ENCODE results near the gene CCDC88A.

DNA sequence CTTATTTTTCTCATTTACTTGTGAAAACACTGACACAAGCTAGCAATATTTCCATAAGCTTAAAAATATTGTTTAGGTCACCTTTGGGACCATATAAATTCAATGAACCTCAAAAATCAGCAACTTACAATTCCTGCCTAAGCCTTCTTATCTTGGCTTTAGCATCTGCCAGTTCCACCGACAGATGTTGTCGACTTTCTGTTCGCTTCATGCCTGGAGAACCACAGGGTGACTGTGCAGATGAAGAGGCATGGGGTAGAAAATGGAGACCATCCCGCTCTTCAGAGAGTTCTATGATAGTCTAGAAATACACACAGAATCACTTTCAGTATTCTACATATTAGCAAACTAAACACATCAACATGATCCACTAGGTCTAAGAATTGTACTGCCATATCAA lies 64.2 kb downstream of the CCDC88A start:
- TF ChIP-seq, protein P1, sequence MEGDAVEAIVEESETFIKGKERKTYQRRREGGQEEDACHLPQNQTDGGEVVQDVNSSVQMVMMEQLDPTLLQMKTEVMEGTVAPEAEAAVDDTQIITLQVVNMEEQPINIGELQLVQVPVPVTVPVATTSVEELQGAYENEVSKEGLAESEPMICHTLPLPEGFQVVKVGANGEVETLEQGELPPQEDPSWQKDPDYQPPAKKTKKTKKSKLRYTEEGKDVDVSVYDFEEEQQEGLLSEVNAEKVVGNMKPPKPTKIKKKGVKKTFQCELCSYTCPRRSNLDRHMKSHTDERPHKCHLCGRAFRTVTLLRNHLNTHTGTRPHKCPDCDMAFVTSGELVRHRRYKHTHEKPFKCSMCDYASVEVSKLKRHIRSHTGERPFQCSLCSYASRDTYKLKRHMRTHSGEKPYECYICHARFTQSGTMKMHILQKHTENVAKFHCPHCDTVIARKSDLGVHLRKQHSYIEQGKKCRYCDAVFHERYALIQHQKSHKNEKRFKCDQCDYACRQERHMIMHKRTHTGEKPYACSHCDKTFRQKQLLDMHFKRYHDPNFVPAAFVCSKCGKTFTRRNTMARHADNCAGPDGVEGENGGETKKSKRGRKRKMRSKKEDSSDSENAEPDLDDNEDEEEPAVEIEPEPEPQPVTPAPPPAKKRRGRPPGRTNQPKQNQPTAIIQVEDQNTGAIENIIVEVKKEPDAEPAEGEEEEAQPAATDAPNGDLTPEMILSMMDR (IDR thresholded peaks at IDR 0.05) = no peak
- no peak for TF ChIP-seq POLR2A (IDR thresholded peaks at IDR 0.05)
- TF ChIP-seq POLR2AphosphoS5 (IDR thresholded peaks at IDR 0.05) = no peak

Data from breast epithelium (tissue), 3 donors.